ENCODE results near the gene CDH24. TPM values are rescaled to one million over a fixed set of nuclear protein-coding genes. Genes with fewer than 3 reads are reported as not detected.
A peak's percentile ranks its signal among the peaks of the same experiment; 100 is the strongest.

Gene CDH24
- total RNA-seq, 1 donor from 2014 or later = 15.0 TPM

GRCh38 chr14:23040100-23040499, 17.2 kb downstream of the CDH24 start:
- peaks cover 5% of the 10 kb centered on the region for H3K27me3 Mint-ChIP-seq (ENCODE audit: insufficient read depth, low read depth)
- no peaks in the 10 kb centered on the region for H3K27me3 ChIP-seq
- no peak overlapping the region for H3K9ac ChIP-seq
- no peak overlapping the region for H3K27ac ChIP-seq
- H4K20me1 ChIP-seq (ENCODE audit: low read depth) = no peaks in the 10 kb centered on the region
- H3K4me2 ChIP-seq = no peak overlapping the region
- peaks cover 16% of the 10 kb centered on the region for H3K4me1 Mint-ChIP-seq
- no peak overlapping the region for H3K4me3 ChIP-seq
- H3K9me3 ChIP-seq (ENCODE audit: low read depth) = no peaks in the 10 kb centered on the region
- no peaks in the 10 kb centered on the region for H3K36me3 Mint-ChIP-seq
- TF ChIP-seq, protein P1, sequence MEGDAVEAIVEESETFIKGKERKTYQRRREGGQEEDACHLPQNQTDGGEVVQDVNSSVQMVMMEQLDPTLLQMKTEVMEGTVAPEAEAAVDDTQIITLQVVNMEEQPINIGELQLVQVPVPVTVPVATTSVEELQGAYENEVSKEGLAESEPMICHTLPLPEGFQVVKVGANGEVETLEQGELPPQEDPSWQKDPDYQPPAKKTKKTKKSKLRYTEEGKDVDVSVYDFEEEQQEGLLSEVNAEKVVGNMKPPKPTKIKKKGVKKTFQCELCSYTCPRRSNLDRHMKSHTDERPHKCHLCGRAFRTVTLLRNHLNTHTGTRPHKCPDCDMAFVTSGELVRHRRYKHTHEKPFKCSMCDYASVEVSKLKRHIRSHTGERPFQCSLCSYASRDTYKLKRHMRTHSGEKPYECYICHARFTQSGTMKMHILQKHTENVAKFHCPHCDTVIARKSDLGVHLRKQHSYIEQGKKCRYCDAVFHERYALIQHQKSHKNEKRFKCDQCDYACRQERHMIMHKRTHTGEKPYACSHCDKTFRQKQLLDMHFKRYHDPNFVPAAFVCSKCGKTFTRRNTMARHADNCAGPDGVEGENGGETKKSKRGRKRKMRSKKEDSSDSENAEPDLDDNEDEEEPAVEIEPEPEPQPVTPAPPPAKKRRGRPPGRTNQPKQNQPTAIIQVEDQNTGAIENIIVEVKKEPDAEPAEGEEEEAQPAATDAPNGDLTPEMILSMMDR (IDR thresholded peaks at IDR 0.05) = no peak
- no peak for TF ChIP-seq EZH2 (IDR thresholded peaks at IDR 0.05)
- no peak for TF ChIP-seq EZH2phosphoT487 (IDR thresholded peaks at IDR 0.05)
- peaks cover 5% of the 10 kb centered on the region for H3F3A ChIP-seq (ENCODE audit: low read depth)
- no peak overlapping the region for H3K27ac Mint-ChIP-seq
- no peak overlapping the region for H2AFZ ChIP-seq (replicated peaks)
- H3K79me2 ChIP-seq (ENCODE audit: low read depth) = no peaks in the 10 kb centered on the region
- no peaks in the 10 kb centered on the region for H3K36me3 ChIP-seq
- peaks cover 18% of the 10 kb centered on the region for H3K4me1 ChIP-seq
- no peak for DNase-seq (ENCODE audit: low spot score)
- H3K4me3 Mint-ChIP-seq = no peak overlapping the region
- no peaks in the 10 kb centered on the region for H3K9me3 Mint-ChIP-seq

- Histone ChIP-seq H3K4me3 (peak overlapping the region; percentile 71), H3K27ac (no peak overlapping the region), H3K79me2 (ENCODE audit: low read depth) (peaks cover 33% of the 10 kb centered on the region), H4K20me1 (ENCODE audit: low read depth) (no peaks in the 10 kb centered on the region), H3K9ac (no peak overlapping the region), H3K9me3 (ENCODE audit: low read depth) (no peaks in the 10 kb centered on the region), H3K4me1 (peaks cover 12% of the 10 kb centered on the region), H3K27me3 (no peaks in the 10 kb centered on the region), H3K36me3 (peaks cover 5% of the 10 kb centered on the region), H3F3A (ENCODE audit: low read depth) (peaks cover 11% of the 10 kb centered on the region), H2AFZ (replicated peaks) (peak overlapping the region; percentile 99), H3K4me2 (peak overlapping the region; percentile 77)
- no peak for TF ChIP-seq EZH2phosphoT487 (IDR thresholded peaks at IDR 0.05)
- TF ChIP-seq EZH2 (IDR thresholded peaks at IDR 0.05) = no peak
- TF ChIP-seq, protein P1 (IDR thresholded peaks at IDR 0.05) = no peak
- peak overlapping the region; percentile 92 for H3K4me3 Mint-ChIP-seq
- no peaks in the 10 kb centered on the region for H3K9me3 Mint-ChIP-seq
- peaks cover 15% of the 10 kb centered on the region for H3K36me3 Mint-ChIP-seq
- H3K27me3 Mint-ChIP-seq (ENCODE audit: insufficient read depth, low read depth) = no peaks in the 10 kb centered on the region
- DNase-seq (ENCODE audit: low spot score) = no peak
- H3K4me1 Mint-ChIP-seq = peaks cover 18% of the 10 kb centered on the region
- peak overlapping the region; percentile 98 for H3K27ac Mint-ChIP-seq
These were observed 21.8 kb downstream of the CDH24 start for GRCh38 chr14:23035303-23036144.

GRCh38 chr14:23034498-23035302, 22.6 kb downstream of the CDH24 start, which contains the start of gene PSMB5:
Gene PSMB5 (minus strand): TSS chr14:23034900. CDS start chr14:23034881, 19 bp downstream.
- H3K4me3 ChIP-seq = peak within 1 kb of the TSS; percentile 71
- Mint-ChIP-seq H3K27ac (peak within 1 kb of the TSS; percentile 98), H3K9me3 (no peaks in the 10 kb centered on the region), H3K4me3 (peak within 1 kb of the TSS; percentile 92), H3K4me1 (peaks cover 18% of the 10 kb centered on the region), H3K27me3 (ENCODE audit: insufficient read depth, low read depth) (no peaks in the 10 kb centered on the region), H3K36me3 (peaks cover 15% of the 10 kb centered on the region)
- H3K9me3 ChIP-seq (ENCODE audit: low read depth) = no peaks in the 10 kb centered on the region
- no peaks in the 10 kb centered on the region for H4K20me1 ChIP-seq (ENCODE audit: low read depth)
- peaks cover 11% of the 10 kb centered on the region for H3F3A ChIP-seq (ENCODE audit: low read depth)
- peak within 1 kb of the TSS; percentile 95 for H3K27ac ChIP-seq
- peak within 1 kb of the TSS; percentile 77 for H3K4me2 ChIP-seq
- TF ChIP-seq EZH2phosphoT487 (IDR thresholded peaks at IDR 0.05) (no peak), EZH2 (IDR thresholded peaks at IDR 0.05) (no peak)
- TF ChIP-seq, protein P1 (IDR thresholded peaks at IDR 0.05) = no peak
- H3K27me3 ChIP-seq = no peaks in the 10 kb centered on the region
- peaks cover 36% of the 10 kb centered on the region for H3K79me2 ChIP-seq (ENCODE audit: low read depth)
- peaks cover 5% of the 10 kb centered on the region for H3K36me3 ChIP-seq
- DNase-seq (ENCODE audit: low spot score) = peak; percentile 95
- peaks cover 12% of the 10 kb centered on the region for H3K4me1 ChIP-seq
- peak within 1 kb of the TSS; percentile 82 for H3K9ac ChIP-seq
- H2AFZ ChIP-seq (replicated peaks) = peak within 1 kb of the TSS; percentile 99
